Chondrocyte (in vitro differentiated cells): ENCODE results near the gene COX7A2L. TPM values are rescaled to one million over a fixed set of nuclear protein-coding genes. Genes with fewer than 3 reads are reported as not detected.
"Not testable (repeated sequence)": the region's sequence is repeated elsewhere in the genome, so short reads cannot be mapped to it uniquely, and the experiment has no call there.

Source experiments
- DNase-seq: peaks from one replicate; pipeline ENCODE4 v3.0.0; 2021; ENCODE audit warnings: mixed read lengths, low spot score
- H3K27ac Mint-ChIP-seq: one replicate; pipeline ENCODE4 v1.8.0; 2021; ENCODE audit warnings: mild to moderate bottlenecking, moderate library complexity, mixed read lengths; ENCODE audit not compliant: unreplicated experiment
- H3K27me3 Mint-ChIP-seq: 2 replicates; pipeline ENCODE4 v1.8.0; 2021; ENCODE audit warnings: low read depth, mixed read lengths
- H3K36me3 Mint-ChIP-seq: 2 replicates; pipeline ENCODE4 v1.8.0; 2021; ENCODE audit warnings: low read depth, mixed read lengths
- H3K4me1 Mint-ChIP-seq: 2 replicates; pipeline ENCODE4 v1.8.0; 2021; ENCODE audit warnings: low read depth, mild to moderate bottlenecking, mixed read lengths
- H3K4me3 Mint-ChIP-seq: one replicate; pipeline ENCODE4 v1.8.0; 2021; ENCODE audit warnings: mild to moderate bottlenecking, moderate library complexity, mixed read lengths; ENCODE audit not compliant: unreplicated experiment
- H3K9me3 Mint-ChIP-seq: 2 replicates; pipeline ENCODE4 v1.8.0; 2021; ENCODE audit warnings: low read depth, mixed read lengths
- CTCF ChIP-seq: fragments of 200-600 bp; sonication (generic); IDR thresholded peaks from 2 replicates; pipeline ENCODE4 v1.5.0; 2021; ENCODE audit warnings: antibody characterized with exemption, mild to moderate bottlenecking, moderate library complexity
- total RNA-seq: library from RNA; stranded (reverse); gene quantifications from 3 replicates; pipeline ENCODE4 v1.2.1, GENCODE V29; 2021

Gene COX7A2L
- total RNA-seq, 1 donor from 2014 or later: 105 TPM

GRCh38 chr2:42382144-42382543 lies 21.1 kb upstream of the COX7A2L start:
- peaks cover 8% of the 10 kb centered on the region for H3K27me3 Mint-ChIP-seq
- no peak for DNase-seq
- H3K9me3 Mint-ChIP-seq: no peaks in the 10 kb centered on the region

DNA sequence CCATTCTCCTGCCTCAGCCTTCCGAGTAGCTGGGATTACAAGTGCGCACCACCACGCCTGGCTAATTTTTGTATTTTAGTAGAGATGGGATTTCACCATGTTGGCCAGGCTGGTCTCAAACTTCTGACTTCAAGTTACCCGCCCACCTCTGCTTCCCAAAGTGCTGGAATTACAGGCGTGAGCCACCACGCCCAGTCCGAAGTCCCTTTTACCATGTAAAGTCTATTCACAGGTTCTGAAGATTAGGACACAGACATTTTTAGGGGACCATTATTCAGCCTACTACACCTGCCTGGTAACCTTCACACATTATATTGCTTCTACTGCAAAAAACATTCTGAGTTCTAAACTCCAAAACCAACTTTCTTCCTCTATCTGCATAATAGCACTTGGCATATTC lies 19.0 kb upstream of the COX7A2L start:
- not testable (repeated sequence) for DNase-seq, H3K9me3 Mint-ChIP-seq, H3K4me1 Mint-ChIP-seq, H3K27ac Mint-ChIP-seq, H3K36me3 Mint-ChIP-seq, H3K27me3 Mint-ChIP-seq, H3K4me3 Mint-ChIP-seq

More at GRCh38 chr2:42382144-42382543, 21.1 kb upstream of the COX7A2L start:
- Mint-ChIP-seq H3K4me1 (no peaks in the 10 kb centered on the region), H3K36me3 (no peaks in the 10 kb centered on the region), H3K27ac (no peak overlapping the region), H3K4me3 (no peak overlapping the region)
- TF ChIP-seq CTCF: no peak

- Mint-ChIP-seq H3K9me3 (no peaks in the 10 kb centered on the region), H3K36me3 (no peaks in the 10 kb centered on the region), H3K4me1 (no peaks in the 10 kb centered on the region), H3K27ac (no peak overlapping the region), H3K27me3 (peaks cover 5% of the 10 kb centered on the region), H3K4me3 (no peak overlapping the region)
- no peak for TF ChIP-seq CTCF
- DNase-seq: no peak
Observed at GRCh38 chr2:42378415-42378814, 17.4 kb upstream of the COX7A2L start.

- TF ChIP-seq CTCF: no peak
- no peak for DNase-seq
- Mint-ChIP-seq H3K27me3 (peaks cover 3% of the 10 kb centered on the region), H3K4me1 (no peaks in the 10 kb centered on the region), H3K27ac (no peak overlapping the region), H3K4me3 (no peak overlapping the region), H3K9me3 (no peaks in the 10 kb centered on the region), H3K36me3 (no peaks in the 10 kb centered on the region)
Observed at GRCh38 chr2:42376758-42377157, 15.7 kb upstream of the COX7A2L start.

DNA sequence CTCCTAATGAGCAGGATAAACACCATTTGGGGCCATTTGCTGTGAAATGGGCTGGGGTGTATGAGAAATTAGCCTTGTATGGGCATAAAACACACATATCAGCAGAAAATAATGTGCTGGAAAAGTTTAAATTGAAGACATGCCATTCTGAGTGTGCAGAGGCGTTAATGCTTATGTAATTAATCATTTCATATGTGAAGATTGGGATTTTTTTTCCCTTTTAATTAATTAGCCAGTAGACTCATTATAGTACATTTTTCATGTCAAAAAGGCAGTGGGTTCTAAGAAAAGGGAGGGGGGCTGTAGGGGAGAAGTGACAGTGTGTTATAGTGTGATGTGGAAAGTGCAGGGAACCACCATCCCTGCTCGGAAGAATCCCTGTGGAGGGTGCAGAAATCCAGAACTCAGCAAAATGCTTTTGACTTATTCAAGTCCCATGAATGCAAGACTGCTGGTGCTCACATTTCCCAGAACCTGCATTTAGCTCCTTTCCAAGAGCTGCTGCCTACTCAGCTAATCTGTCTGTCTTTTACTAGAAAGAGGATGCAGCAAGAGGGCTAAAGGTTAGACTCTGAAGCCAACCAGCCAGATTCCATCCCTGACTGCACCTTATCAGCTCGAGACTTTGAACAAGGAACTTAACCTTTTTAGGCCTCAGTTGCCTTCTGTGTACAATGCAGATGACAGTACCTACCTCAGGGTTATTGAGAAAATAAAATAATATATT lies 11.6 kb upstream of the COX7A2L start:
- H3K4me3 Mint-ChIP-seq: no peak overlapping the region
- H3K27ac Mint-ChIP-seq: no peak overlapping the region
- H3K36me3 Mint-ChIP-seq: no peaks in the 10 kb centered on the region
- peaks cover 3% of the 10 kb centered on the region for H3K27me3 Mint-ChIP-seq
- no peaks in the 10 kb centered on the region for H3K9me3 Mint-ChIP-seq
- peaks cover 3% of the 10 kb centered on the region for H3K4me1 Mint-ChIP-seq
- TF ChIP-seq CTCF: no peak
- no peak for DNase-seq
